H9 (cell line): ENCODE results near the gene ZNF70. TPM values are rescaled to one million over a fixed set of nuclear protein-coding genes. Genes with fewer than 3 reads are reported as not detected.

ENCODE experiments used
- DNase-seq: peaks from one replicate; pipeline ENCODE4 v3.0.0-alpha.2; 2017
- H2AFZ ChIP-seq: one replicate; pipeline ENCODE4 v1.6.1; 2013; ENCODE audit warnings: mild to moderate bottlenecking, low read length, control low read depth, moderate library complexity
- H2AK5ac ChIP-seq: 2 replicates; pipeline ENCODE4 v1.6.1; 2013; ENCODE audit warnings: low read length, control low read depth, mixed read lengths; ENCODE audit not compliant: insufficient read length
- H2BK120ac ChIP-seq: one replicate; pipeline ENCODE4 v1.6.1; 2013; ENCODE audit warnings: low read depth, mild to moderate bottlenecking, low read length, control low read depth, inconsistent platforms; ENCODE audit not compliant: poor library complexity, severe bottlenecking
- H2BK12ac ChIP-seq: 2 replicates; pipeline ENCODE4 v1.6.1; 2013; ENCODE audit warnings: low read length, control low read depth, mixed read lengths, low read depth; ENCODE audit not compliant: insufficient read length
- H2BK15ac ChIP-seq: 2 replicates; pipeline ENCODE4 v1.6.1; 2013; ENCODE audit warnings: low read depth, low read length, control low read depth
- H2BK20ac ChIP-seq: one replicate; pipeline ENCODE4 v1.6.1; 2013; ENCODE audit warnings: low read depth, mild to moderate bottlenecking, low read length, control low read depth, inconsistent platforms; ENCODE audit not compliant: poor library complexity, severe bottlenecking
- H2BK5ac ChIP-seq: 2 replicates; pipeline ENCODE4 v1.6.1; 2013; ENCODE audit warnings: low read length, control low read depth, mixed read lengths; ENCODE audit not compliant: insufficient read length
- H3K14ac ChIP-seq: 2 replicates; pipeline ENCODE4 v1.6.1; 2013; ENCODE audit warnings: low read length, control low read depth; ENCODE audit not compliant: insufficient read depth
- H3K18ac ChIP-seq: 2 replicates; pipeline ENCODE4 v1.6.1; 2013; ENCODE audit warnings: low read depth, mild to moderate bottlenecking, mixed read lengths, low read length, control low read depth; ENCODE audit not compliant: insufficient read length
- H3K23ac ChIP-seq: 2 replicates; pipeline ENCODE4 v1.6.1; 2013; ENCODE audit warnings: low read length, control low read depth, mixed read lengths, low read depth; ENCODE audit not compliant: insufficient read length
- H3K23me2 ChIP-seq: 2 replicates; pipeline ENCODE4 v1.6.1; 2013; ENCODE audit warnings: low read depth, mild to moderate bottlenecking, mixed read lengths, low read length, control low read depth; ENCODE audit not compliant: insufficient read length, poor library complexity, severe bottlenecking
- H3K27ac ChIP-seq: 2 replicates; pipeline ENCODE4 v1.5.1; 2013; ENCODE audit warnings: low read length, control low read depth, mixed read lengths, low read depth; ENCODE audit not compliant: insufficient read length
- H3K27me3 ChIP-seq: 2 replicates; pipeline ENCODE4 v1.6.1; 2013; ENCODE audit warnings: low read length, control low read depth, inconsistent platforms; ENCODE audit not compliant: insufficient read depth
- H3K4ac ChIP-seq: 2 replicates; pipeline ENCODE4 v1.6.1; 2013; ENCODE audit warnings: low read depth, mild to moderate bottlenecking, control low read depth, inconsistent platforms, low read length, moderate library complexity
- H3K4me1 ChIP-seq: 2 replicates; pipeline ENCODE4 v1.6.1; 2013; ENCODE audit warnings: low read length, control low read depth, inconsistent platforms; ENCODE audit not compliant: insufficient read depth
- H3K4me2 ChIP-seq: 2 replicates; pipeline ENCODE4 v1.6.1; 2013; ENCODE audit warnings: low read length, control low read depth, mixed read lengths; ENCODE audit not compliant: insufficient read length, insufficient read depth
- H3K56ac ChIP-seq: 2 replicates; pipeline ENCODE4 v1.6.1; 2013; ENCODE audit warnings: low read depth, mild to moderate bottlenecking, mixed read lengths, low read length, control low read depth; ENCODE audit not compliant: insufficient read length
- H3K79me1 ChIP-seq: 2 replicates; pipeline ENCODE4 v1.6.1; 2013; ENCODE audit warnings: low read depth, mild to moderate bottlenecking, moderate library complexity, low read length, control low read depth, inconsistent platforms; ENCODE audit not compliant: insufficient read depth, poor library complexity, severe bottlenecking
- H3K79me2 ChIP-seq: 2 replicates; pipeline ENCODE4 v1.6.1; 2013; ENCODE audit warnings: low read length, control low read depth, inconsistent platforms; ENCODE audit not compliant: insufficient read depth
- H3K9ac ChIP-seq: 2 replicates; pipeline ENCODE4 v1.6.1; 2013; ENCODE audit warnings: low read length, control low read depth, mixed read lengths; ENCODE audit not compliant: insufficient read length; ENCODE audit errors: extremely low read depth
- H3K9me3 ChIP-seq: one replicate; pipeline ENCODE4 v1.6.1; 2013; ENCODE audit warnings: low read depth, low read length, inconsistent platforms; ENCODE audit not compliant: control insufficient read depth
- H3T11ph ChIP-seq: one replicate; pipeline ENCODE4 v1.6.1; 2013; ENCODE audit warnings: mild to moderate bottlenecking, low read length, control low read depth, inconsistent platforms
- H4K20me1 ChIP-seq: one replicate; pipeline ENCODE4 v1.6.1; 2013; ENCODE audit not compliant: control insufficient read depth, insufficient read length, insufficient read depth
- H4K5ac ChIP-seq: 2 replicates; pipeline ENCODE4 v1.6.1; 2013; ENCODE audit warnings: low read depth, mild to moderate bottlenecking, mixed read lengths, low read length, control low read depth; ENCODE audit not compliant: insufficient read length
- H4K8ac ChIP-seq: replicated peaks from 2 replicates; pipeline ENCODE4 v1.6.1; 2013; ENCODE audit warnings: low read length, control low read depth, mixed read lengths, low read depth; ENCODE audit not compliant: insufficient read length
- H4K91ac ChIP-seq: 2 replicates; pipeline ENCODE4 v1.6.1; 2013; ENCODE audit warnings: low read depth, mild to moderate bottlenecking, moderate library complexity, mixed read lengths, low read length, control low read depth; ENCODE audit not compliant: insufficient read length
- H3K27ac Mint-ChIP-seq, 3 experiments: 2 replicates in 2 of 3; 3 replicates in 1 of 3; pipeline ENCODE4 v1.8.0; 2020 to 2021; ENCODE audit warnings: mixed read lengths in 3 of 3, mild to moderate bottlenecking in 1 of 3, moderate library complexity in 1 of 3
- H3K27me3 Mint-ChIP-seq: 2 replicates; pipeline ENCODE4 v1.8.0; 2021; ENCODE audit warnings: low read depth, mild to moderate bottlenecking, moderate library complexity, mixed read lengths
- H3K36me3 Mint-ChIP-seq, 3 experiments: 2 replicates in 2 of 3; 3 replicates in 1 of 3; pipeline ENCODE4 v1.8.0; 2020 to 2021; ENCODE audit warnings: low read depth in 3 of 3, mixed read lengths in 3 of 3; ENCODE audit not compliant: insufficient read depth in 1 of 3
- H3K4me1 Mint-ChIP-seq, 2 experiments: 2 replicates each; pipeline ENCODE4 v1.8.0; 2020; ENCODE audit warnings: mixed read lengths in 2 of 2
- H3K4me3 Mint-ChIP-seq, 2 experiments: 2 replicates in 1 of 2; 3 replicates in 1 of 2; pipeline ENCODE4 v1.8.0; 2020 to 2021; ENCODE audit warnings: mild to moderate bottlenecking in 2 of 2, mixed read lengths in 2 of 2, moderate library complexity in 1 of 2
- H3K9me3 Mint-ChIP-seq, 2 experiments: 2 replicates in 1 of 2; 3 replicates in 1 of 2; pipeline ENCODE4 v1.8.0; 2020; ENCODE audit warnings: mild to moderate bottlenecking in 2 of 2, mixed read lengths in 2 of 2, moderate library complexity in 1 of 2
- WGBS: extraction: QIAGEN DNeasy Blood & Tissue Kit; methylation state at CpG from one replicate; pipeline ENCODE4 v1.1.7; 2013; ENCODE audit warnings: missing lambda C conversion rate, low lambda C conversion rate, mixed read lengths; ENCODE audit not compliant: insufficient read length; ENCODE audit errors: extremely low coverage; 5-methylcytosine and 5-hydroxymethylcytosine counted together
- total RNA-seq: library from RNA; stranded (reverse); gene quantifications from 2 replicates; pipeline ENCODE4 v1.2.1, GENCODE V29; 2021
- TF ChIP-seq, protein P1 (sequence below): fragments of 200-600 bp; sonication (generic); conservative IDR thresholded peaks from 3 replicates; pipeline ENCODE4 v1.8.0; 2021; ENCODE audit warnings: antibody characterized with exemption, mild to moderate bottlenecking

Gene ZNF70
- total RNA-seq, 1 experiment from 2014 or later: 3.5 TPM

DNA sequence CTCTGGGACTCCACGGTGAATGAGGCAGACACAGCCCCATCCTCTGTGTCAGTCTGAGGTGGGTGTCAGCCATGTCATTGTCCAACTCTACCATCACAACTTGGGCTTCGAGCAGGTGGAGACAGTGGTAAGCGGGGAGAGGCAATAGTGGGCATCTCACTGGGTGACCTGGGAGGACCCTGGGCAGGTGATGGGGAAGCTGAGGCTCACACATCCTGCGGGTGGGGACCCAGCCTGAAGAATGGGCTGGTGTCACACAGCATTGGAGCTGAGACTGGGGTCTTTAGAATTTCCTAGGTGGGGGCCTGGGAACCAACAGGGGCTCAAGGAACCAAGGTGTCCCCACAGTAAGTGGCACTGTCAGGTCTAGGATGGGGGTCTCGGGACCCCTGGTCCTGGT lies 28.8 kb upstream of the ZNF70 start:
- H2BK15ac ChIP-seq: no peak overlapping the region
- H3K27me3 ChIP-seq: no peaks in the 10 kb centered on the region; the same call in 1 of the 2 replicates
- no peaks in the 10 kb centered on the region for H3K9me3 ChIP-seq
- no peaks in the 10 kb centered on the region for H3K79me2 ChIP-seq
- H3K18ac ChIP-seq: no peak overlapping the region
- no peak overlapping the region for H3K4ac ChIP-seq
- Mint-ChIP-seq H3K36me3 (no peaks in the 10 kb centered on the region), H3K9me3 (no peaks in the 10 kb centered on the region), H3K4me3 (no peak overlapping the region), H3K4me1 (peaks cover 3 to 10% of the 10 kb centered on the region in 2 experiments; a peak in 3 of 4 replicates), H3K27me3 (peaks cover 19% of the 10 kb centered on the region), H3K27ac (no peak overlapping the region)
- no peak overlapping the region for H2BK12ac ChIP-seq
- H3K4me2 ChIP-seq: no peak overlapping the region
- no peak overlapping the region for H3T11ph ChIP-seq
- no peak overlapping the region for H2BK5ac ChIP-seq
- no peak for DNase-seq
- H2AK5ac ChIP-seq: no peak overlapping the region
- H3K9ac ChIP-seq: no peak overlapping the region
- no peak overlapping the region for H2AFZ ChIP-seq
- no peaks in the 10 kb centered on the region for H3K23me2 ChIP-seq
- H4K20me1 ChIP-seq: no peaks in the 10 kb centered on the region
- no peak overlapping the region for H3K27ac ChIP-seq
- H2BK20ac ChIP-seq: no peak overlapping the region
- no peak overlapping the region for H4K91ac ChIP-seq
- TF ChIP-seq, protein P1, sequence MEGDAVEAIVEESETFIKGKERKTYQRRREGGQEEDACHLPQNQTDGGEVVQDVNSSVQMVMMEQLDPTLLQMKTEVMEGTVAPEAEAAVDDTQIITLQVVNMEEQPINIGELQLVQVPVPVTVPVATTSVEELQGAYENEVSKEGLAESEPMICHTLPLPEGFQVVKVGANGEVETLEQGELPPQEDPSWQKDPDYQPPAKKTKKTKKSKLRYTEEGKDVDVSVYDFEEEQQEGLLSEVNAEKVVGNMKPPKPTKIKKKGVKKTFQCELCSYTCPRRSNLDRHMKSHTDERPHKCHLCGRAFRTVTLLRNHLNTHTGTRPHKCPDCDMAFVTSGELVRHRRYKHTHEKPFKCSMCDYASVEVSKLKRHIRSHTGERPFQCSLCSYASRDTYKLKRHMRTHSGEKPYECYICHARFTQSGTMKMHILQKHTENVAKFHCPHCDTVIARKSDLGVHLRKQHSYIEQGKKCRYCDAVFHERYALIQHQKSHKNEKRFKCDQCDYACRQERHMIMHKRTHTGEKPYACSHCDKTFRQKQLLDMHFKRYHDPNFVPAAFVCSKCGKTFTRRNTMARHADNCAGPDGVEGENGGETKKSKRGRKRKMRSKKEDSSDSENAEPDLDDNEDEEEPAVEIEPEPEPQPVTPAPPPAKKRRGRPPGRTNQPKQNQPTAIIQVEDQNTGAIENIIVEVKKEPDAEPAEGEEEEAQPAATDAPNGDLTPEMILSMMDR: no peak
- no peak overlapping the region for H4K8ac ChIP-seq
- H3K23ac ChIP-seq: no peak overlapping the region
- no peak overlapping the region for H4K5ac ChIP-seq
- no peaks in the 10 kb centered on the region for H3K4me1 ChIP-seq
- no CpG with 5 or more reads among the region's 5 CpGs for WGBS
- H3K14ac ChIP-seq: no peak overlapping the region; the same call in 1 of the 2 replicates
- H2BK120ac ChIP-seq: no peak overlapping the region
- H3K56ac ChIP-seq: no peak overlapping the region
- no peaks in the 10 kb centered on the region for H3K79me1 ChIP-seq
